DMS53 treated with DMSO at 0.1 percent for 48 hours (cell line): Measurements from ENCODE around the gene PPP1R7.

Experiments used
- DNase-seq: peaks from one replicate; lab custom pipeline; 2025; ENCODE audit not compliant: unreplicated experiment; lab: John Stamatoyannopoulos, UW

Gene PPP1R7

DNA sequence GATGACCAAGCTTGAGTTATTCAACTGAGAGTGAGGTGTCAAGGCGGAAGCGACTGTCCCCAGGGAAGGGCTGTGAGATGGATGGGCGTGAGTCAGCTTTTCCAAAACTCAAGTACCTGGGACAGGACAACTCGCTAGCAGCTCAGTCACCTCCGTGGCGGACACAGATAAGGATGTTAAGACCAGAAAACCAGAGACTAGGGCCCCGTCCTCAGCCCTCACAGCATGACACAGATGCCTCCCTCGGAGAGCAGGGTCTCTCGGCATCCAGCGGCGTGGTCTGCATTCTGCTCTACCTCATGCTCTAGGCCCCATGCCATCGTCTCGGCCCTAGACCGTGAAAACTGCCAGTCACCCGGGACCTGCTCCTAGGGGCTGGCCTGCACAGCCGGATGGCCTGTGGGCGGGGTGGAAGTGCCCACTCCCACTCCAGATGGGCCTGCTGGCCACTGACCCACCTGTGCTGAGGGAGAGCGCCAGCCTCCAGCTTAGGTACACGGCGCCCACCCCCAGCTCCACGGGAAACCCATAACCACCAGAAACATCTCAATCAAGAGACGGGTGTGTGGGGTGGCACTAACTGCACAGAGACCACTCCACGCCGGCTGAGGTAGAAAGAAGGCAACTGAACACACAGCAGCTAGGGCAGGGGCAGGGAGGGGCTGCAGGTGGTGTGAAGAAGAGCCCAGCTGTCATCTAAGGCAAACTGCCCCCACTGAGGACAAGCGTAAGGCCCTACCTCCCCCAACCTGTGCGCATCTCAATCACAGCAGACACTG is 78.0 kb downstream of the PPP1R7 start:
- no peak for DNase-seq

DNA sequence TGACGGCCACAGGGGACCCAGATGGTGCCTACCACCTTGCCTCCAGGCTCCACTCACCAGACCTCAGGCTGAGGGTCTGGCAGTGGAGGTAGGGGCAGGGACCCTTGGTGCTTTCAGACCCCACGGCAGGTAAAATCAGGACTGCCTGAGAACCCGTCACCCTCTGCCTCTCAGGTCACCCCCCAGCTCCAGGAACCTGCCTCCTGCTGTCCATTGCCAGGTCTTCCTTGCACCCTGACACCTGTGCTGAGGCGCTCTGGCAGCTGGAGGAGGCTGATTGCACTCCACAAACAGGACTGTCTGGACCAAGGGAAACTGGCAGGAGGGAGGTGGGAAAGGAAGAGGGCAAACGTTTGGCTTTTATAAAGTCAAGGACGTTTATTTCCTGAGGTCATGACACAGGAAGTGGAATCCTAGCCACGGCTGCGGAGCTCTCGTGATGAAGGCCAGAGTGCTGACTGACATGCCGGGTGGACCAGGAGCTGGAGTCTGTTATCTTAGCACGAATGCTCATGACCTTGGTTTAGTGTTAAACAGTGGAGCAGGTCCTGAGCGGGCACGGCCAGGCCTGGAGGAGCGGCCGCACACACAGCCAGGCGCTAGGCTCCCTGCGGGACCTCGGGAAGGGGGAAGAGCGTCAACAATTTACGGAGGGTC is 78.7 kb downstream of the PPP1R7 start:
- no peak for DNase-seq

- no peak for DNase-seq
Observed at GRCh38 chr2:241229563-241230401, 79.5 kb downstream of the PPP1R7 start.

- DNase-seq = no peak
Observed at GRCh38 chr2:241230435-241230834, 80.2 kb downstream of the PPP1R7 start.

- DNase-seq = peak; percentile 69
Observed at GRCh38 chr2:241232736-241233575, 82.7 kb downstream of the PPP1R7 start.
